GM10847 (cell line): Measurements from ENCODE around the gene SOX12.

ENCODE experiments used
- POLR2A ChIP-seq: IDR thresholded peaks from 2 replicates; pipeline ENCODE4 v1.6.1; 2011; ENCODE audit not compliant: insufficient read length; ENCODE audit errors: extremely low read depth

SOX12 gene

GRCh38 chr20:313402-313801, 11.9 kb upstream of the SOX12 start:
- TF ChIP-seq POLR2A = no peak

- TF ChIP-seq POLR2A = no peak
These were observed 11.4 kb upstream of the SOX12 start for GRCh38 chr20:313948-314347.

GRCh38 chr20:316316-317068, 8.9 kb upstream of the SOX12 start:
- TF ChIP-seq POLR2A = no peak

GRCh38 chr20:324177-325044, 941 bp upstream of the SOX12 start:
- TF ChIP-seq POLR2A = peak; percentile 40

- no peak for TF ChIP-seq POLR2A
These were observed 715 bp downstream of the SOX12 start for GRCh38 chr20:325889-326644.

GRCh38 chr20:326645-327185, 1.4 kb downstream of the SOX12 start:
- no peak for TF ChIP-seq POLR2A

- TF ChIP-seq POLR2A = peak; percentile 34
These were observed 2.1 kb downstream of the SOX12 start for GRCh38 chr20:327186-328026.

GRCh38 chr20:328027-328974, 2.9 kb downstream of the SOX12 start:
- TF ChIP-seq POLR2A = no peak

GRCh38 chr20:328975-329695, 3.8 kb downstream of the SOX12 start:
- TF ChIP-seq POLR2A = no peak

- TF ChIP-seq POLR2A = no peak
These were observed 4.5 kb downstream of the SOX12 start for GRCh38 chr20:329851-330232.

- TF ChIP-seq POLR2A = no peak
These were observed 5.1 kb downstream of the SOX12 start for GRCh38 chr20:330233-331149.

- no peak for TF ChIP-seq POLR2A
These were observed 9.2 kb downstream of the SOX12 start for GRCh38 chr20:334578-334977.
